GM19395 (cell line): ENCODE measurements around the gene DAPK1.

ENCODE experiments used
- ATAC-seq: cut with Tn5 transposase; IDR thresholded peaks from one replicate; pipeline ENCODE4 v1.9.1; 2021; ENCODE audit warnings: mild to moderate bottlenecking, moderate library complexity; ENCODE audit not compliant: unreplicated experiment

DAPK1 gene

GRCh38 chr9:87638292-87638691 is 140.6 kb downstream of the DAPK1 start:
- ATAC-seq, result no peak

GRCh38 chr9:87639949-87640348 is 142.3 kb downstream of the DAPK1 start:
- ATAC-seq, result no peak

- no peak for ATAC-seq
Observed at GRCh38 chr9:87640385-87640795, 142.7 kb downstream of the DAPK1 start.

DNA sequence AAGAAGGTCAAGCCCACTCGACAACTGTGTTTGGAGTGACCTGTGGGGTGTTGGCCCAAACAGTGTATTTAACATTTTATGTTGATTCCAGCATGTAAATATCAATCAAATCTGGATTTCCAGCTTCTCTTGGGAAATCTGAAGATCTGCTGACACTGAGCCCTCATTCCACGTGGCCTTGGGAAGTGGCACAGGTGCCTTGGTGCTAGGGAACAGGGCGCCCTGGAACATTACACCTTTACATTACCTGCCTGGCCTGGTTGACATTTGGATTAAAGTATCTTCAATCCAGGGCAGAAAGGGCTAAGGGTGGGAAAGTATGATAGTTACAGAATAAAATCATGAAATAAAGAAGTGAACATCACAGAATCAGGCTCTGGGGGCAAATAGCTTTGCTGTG is 143.4 kb downstream of the DAPK1 start:
- ATAC-seq, result no peak

DNA sequence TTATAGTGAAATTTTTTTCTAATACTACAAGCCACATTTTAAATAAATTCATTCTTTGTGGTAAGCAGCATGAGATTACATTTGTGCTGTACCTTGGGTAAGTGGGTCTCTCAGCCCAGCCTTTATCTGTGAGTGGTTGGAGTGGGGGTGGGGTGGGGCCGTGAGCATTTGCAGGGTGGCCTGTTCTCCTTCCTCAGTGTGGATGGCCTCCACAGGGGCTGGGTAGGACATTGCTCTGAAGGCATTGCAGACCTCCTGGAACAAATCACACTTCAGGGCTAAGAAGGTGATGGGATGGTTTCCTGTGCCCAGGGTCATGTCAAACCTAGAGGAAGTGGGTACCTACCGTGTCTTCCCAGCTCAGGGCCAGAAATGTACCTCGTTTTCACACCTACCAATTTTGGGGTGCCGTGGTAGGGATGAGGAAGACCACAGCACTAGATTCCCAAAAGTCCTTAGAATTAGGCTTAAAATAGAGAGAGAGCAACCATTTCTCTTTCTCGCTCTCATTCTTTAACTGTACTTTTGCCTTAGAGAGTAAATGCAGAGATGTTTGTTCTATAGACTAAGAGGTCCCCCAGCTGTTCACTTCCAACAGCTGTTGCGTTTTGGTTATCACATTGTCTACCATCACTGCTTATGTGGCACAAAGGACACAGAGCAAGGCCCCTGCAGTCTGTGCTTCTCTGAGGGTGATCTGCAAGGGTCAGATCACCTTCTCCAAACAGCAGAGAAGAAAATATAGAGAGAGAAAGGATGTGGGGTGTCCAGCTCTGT is 144.9 kb downstream of the DAPK1 start:
- ATAC-seq, result no peak

DNA sequence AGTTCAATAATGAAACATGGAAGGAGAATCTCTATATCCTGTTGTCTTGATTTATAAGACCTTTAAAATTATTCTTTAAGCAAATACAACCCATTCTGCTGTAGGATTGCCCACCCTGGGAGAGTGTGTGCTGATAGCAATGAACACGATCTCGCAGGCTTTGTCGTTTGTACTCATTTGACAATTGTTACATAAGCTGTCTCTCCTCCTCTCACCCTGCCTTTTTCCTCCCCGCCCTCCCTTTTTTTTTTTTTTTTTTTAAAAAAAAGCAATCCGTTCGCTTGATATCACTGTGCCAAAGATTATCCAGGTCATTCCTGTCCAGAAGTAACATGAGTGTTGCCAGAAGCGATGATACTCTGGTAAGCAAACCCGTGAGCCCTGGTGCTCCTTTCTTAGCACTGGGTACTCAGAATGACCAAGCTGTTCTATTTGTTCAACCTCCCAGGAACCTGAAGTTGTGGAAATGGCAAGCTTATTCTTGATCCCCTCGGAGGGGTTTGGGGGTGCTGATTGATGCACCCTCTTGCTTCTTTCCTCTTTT is 145.5 kb downstream of the DAPK1 start:
- no peak for ATAC-seq

- ATAC-seq, result no peak
Observed at GRCh38 chr9:87643778-87644570, 146.3 kb downstream of the DAPK1 start.

DNA sequence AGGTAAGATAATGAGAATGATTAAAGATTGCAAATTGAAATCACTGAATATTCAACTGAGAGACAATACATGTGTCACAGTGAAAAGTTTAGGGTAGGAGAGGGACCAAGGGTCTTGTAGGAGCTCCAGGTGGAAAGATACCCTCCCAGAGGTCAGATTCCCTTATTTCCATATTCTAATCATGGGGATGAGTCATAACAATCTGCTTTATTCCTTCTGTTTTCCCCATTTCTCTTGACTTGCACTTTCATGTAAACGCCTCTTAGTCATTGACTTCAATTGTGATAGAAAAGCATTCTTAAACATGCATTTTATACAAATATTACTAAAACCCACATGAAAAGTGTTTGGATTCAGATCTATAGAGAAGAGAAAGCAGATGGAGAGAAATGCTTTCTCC is 147.0 kb downstream of the DAPK1 start:
- ATAC-seq, result no peak

GRCh38 chr9:87646546-87646945 is 148.9 kb downstream of the DAPK1 start:
- no peak for ATAC-seq

- no peak for ATAC-seq
Observed at GRCh38 chr9:87647114-87647513, 149.4 kb downstream of the DAPK1 start.

GRCh38 chr9:87648606-87649005 is 150.9 kb downstream of the DAPK1 start:
- ATAC-seq, result no peak

DNA sequence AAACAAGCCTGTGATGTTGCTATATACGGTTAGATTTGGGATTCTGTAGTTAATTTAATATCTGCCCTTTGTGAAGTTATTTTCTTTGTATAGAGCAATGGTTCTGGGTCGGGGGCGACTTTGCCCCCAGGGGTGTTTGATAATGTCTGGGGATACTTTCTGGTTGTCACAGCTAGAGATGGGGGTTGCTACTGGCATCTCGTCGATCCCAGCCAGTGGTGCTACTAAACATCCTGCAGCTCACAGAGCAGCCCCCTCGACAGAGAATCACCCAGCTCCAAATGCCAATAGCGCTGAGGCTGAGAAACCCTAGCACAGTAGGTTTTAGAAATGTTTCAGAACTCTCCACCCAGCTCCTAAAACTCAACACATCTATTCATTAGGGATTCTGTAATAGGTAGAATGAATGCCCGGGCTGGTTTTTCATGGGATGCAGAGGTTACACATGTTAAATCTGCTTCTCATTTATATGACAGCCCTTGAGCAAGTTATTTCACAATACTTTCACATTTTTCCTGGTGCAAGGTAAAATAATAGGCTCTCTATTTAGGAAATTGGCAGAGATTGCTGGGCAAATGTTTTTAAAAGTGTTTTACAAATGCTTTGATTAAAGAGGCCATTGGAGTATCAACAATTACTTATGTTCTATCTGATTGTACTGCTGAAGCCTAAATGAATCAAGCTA is 153.1 kb downstream of the DAPK1 start:
- no peak for ATAC-seq

GRCh38 chr9:87651431-87651830 is 153.8 kb downstream of the DAPK1 start:
- ATAC-seq, result no peak

DNA sequence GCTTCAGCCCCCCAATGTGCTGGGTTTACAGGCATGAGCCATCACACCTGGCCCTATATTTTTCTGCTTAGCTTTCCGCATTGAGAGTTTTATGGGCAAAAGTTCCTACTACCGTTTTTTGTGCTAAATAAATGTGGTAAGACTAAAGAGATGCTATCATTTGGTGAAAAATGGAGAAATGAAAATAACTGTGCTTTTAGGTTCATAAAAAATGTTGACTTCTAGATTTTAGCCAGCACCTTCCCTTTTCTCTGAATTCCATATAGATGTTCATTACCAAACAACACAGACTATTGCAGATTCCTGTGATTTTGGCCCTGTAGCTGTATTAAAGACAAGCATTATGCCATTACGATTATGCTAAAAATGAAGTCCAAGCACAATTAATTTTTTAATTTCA is 156.3 kb downstream of the DAPK1 start:
- ATAC-seq, result no peak

DNA sequence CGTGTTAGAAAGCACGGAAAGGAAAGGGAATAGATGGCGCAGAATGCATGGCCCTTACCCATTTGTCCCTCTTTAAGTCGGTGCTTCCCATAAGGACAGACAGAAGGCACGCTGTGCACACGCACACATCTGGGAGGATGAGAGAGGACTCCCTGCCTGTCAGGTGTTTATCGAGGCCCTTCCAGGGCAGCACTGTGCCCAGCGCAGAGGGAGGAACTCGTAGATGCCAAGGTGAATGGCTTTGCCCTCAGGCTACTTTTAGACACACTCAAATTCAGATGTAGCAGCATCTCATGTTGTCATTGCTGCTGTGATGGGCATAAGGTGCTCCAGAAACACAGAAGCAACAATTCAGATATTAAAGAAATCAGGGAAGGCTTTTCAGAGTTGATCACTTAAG is 158.1 kb downstream of the DAPK1 start:
- ATAC-seq, result no peak

GRCh38 chr9:87656485-87656884 is 158.8 kb downstream of the DAPK1 start:
- ATAC-seq, result no peak

- no peak for ATAC-seq
Observed at GRCh38 chr9:87657190-87657589, 159.5 kb downstream of the DAPK1 start.

DNA sequence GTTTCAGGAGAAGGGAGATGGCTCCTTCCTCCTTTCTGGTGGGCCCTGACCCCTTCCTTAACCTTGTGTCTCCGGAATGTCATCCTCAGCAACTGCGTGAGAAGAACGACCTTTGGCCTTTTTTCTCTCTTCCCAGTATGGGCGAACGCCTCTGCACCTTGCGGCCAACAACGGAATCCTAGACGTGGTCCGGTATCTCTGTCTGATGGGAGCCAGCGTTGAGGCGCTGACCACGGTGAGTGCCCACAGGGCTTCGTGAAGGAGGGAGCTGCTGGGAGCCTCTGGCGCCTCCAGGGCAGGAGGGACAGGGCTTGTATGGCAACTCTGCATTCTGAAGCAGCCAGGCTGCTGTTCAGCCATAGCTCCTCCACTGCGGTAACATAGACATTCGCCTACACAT is 160.2 kb downstream of the DAPK1 start:
- no peak for ATAC-seq

DNA sequence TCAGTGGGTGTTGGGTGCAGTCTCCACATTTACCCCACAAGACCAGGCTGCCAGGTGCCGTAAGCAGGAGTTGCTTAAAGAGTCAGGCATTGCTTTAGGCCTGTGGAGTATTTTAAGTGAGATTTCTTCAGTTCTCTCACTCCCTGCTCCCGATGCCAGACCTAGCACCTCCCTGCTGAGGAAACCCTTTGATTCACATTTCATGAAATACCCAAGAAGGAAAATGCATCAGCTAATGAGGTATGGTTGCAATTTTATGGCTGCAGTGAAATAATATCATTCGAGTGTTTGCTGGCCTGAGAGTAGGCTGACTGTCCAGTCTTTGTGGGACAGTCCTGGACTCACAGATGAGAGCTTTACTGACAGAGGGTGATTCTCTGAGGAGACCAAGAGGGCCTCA is 160.8 kb downstream of the DAPK1 start:
- no peak for ATAC-seq

DNA sequence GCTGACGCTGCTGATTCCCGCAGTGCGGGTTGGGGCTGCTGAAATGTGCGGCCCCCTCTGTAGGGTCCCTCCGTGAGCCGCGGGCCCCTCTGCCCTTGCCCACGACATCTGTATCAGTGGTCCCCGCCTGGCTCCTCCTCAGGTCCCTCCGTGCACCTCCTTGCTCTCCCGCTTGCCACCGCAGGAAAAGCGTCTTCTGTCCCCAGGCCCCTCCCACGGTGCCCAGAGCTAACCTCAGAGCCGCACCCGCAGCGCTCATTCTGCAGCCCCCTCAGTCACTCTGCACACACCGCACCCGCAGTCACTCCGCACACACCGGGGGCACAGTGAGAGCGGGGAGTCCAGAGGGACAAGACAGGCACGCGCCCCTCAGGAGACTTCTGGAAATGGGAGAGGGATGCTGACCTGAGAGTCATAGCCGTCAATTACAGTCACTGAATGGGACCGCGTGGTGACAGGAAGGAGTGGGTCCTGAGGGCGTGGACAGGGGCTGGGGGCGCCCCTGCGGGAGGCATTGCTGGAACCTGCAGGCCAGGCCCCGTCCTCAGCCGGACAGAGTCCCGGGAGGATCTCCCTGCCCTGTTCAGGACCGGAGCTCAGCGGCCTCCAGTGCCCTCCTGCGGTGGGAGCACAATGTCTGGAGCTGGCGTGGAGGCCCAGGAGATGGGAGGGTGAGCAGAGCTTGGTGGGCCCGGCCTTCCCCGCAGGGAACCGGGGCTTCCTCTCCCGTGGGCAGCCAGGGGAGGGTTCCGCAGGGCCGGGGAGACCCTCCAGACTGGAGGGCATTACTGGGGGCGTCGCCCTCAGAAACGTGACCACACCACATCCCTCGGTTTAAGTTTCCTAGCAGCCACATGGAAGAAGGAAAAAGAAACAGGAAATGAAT is 162.1 kb downstream of the DAPK1 start:
- no peak for ATAC-seq

GRCh38 chr9:87661241-87661640 is 163.6 kb downstream of the DAPK1 start:
- no peak for ATAC-seq
